ENCODE results near the gene PERM1.
"Not testable (repeated sequence)": the region's sequence is repeated elsewhere in the genome, so short reads cannot be mapped to it uniquely, and the experiment has no call there.

PERM1 gene, protein sequence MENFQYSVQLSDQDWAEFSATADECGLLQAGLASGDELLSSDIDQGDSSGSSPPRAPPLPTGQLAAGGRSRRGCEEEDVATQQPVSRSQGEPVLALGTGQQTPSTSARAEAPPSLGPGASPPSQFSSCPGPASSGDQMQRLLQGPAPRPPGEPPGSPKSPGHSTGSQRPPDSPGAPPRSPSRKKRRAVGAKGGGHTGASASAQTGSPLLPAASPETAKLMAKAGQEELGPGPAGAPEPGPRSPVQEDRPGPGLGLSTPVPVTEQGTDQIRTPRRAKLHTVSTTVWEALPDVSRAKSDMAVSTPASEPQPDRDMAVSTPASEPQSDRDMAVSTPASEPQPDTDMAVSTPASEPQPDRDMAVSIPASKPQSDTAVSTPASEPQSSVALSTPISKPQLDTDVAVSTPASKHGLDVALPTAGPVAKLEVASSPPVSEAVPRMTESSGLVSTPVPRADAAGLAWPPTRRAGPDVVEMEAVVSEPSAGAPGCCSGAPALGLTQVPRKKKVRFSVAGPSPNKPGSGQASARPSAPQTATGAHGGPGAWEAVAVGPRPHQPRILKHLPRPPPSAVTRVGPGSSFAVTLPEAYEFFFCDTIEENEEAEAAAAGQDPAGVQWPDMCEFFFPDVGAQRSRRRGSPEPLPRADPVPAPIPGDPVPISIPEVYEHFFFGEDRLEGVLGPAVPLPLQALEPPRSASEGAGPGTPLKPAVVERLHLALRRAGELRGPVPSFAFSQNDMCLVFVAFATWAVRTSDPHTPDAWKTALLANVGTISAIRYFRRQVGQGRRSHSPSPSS

GRCh38 chr1:981955-982558 is at the start of gene PERM1:
PERM1 (minus strand) TSS chr1:982093; CDS start chr1:981029, 1,064 bp downstream.
- no peak for DNase-seq

GRCh38 chr1:1030867-1031658 is 49.2 kb upstream of the PERM1 start:
- DNase-seq: not testable (repeated sequence)

GRCh38 chr1:1027791-1028190 is 45.9 kb upstream of the PERM1 start:
- no peak for DNase-seq

DNA sequence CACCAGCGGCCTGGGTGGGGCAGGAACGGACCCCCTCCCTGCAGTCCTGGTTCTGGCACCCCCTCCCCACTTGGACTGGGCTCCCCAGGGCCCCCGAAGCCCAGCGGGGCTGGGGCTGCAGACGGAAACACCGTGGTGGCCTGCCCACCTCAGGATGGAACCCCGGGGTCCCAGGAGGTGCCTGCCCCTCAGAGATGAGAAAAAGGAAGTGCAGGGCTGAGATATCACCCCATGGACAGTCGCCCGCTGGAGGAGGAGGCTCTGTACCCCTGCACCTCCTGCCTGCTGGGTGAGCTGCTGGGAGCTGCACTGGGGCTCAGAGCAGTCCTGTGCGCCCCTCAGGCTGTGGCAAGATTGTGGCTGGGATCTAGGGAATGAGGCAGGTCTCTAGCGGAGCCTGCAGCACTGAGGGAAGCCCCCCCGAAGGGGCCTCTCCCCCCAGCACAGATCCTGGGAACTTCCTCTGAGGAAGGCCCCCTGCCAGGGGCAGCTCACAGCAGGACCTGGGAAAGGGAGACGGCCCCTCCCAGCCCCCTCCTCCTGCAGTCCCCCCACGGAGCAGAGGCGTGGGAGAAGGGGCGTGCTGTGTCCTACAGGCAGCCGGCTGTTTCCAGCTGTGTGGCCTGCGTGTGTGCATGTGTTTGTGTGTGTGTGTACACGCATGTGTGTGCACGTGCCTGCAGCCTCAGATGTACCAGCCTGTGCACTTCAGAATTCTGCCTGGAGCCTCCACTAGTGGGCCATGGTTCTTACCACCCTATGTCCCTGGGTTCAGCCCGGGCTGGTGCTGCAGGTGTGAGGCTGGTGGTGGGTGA is 44.9 kb upstream of the PERM1 start:
- no peak for DNase-seq

- no peak for DNase-seq
These were observed 43.8 kb upstream of the PERM1 start for GRCh38 chr1:1025730-1026129.

- no peak for DNase-seq
These were observed 43.1 kb upstream of the PERM1 start for GRCh38 chr1:1024771-1025699.

GRCh38 chr1:1024149-1024770 is 42.4 kb upstream of the PERM1 start:
- DNase-seq: no peak

DNA sequence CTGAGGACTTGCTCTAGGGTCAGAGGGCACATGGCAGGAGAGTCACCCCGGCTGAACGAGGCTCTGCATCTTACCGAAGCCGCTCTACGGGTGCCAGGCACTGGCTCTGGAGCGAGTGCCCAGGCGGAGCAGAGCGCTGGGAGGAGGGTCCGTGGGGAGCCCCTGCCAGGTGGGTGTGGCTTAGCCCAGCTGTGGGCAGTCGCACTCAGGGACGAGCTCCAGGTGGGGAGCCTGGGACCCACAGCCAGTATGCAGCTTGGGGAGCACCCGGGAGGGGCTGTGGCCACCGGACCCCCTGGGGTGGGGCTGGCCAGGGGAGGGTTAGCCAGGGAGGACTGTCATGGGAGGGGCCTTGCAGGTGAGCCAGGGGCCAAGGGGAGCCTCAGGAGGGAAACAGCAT is 41.8 kb upstream of the PERM1 start:
- DNase-seq: no peak

DNA sequence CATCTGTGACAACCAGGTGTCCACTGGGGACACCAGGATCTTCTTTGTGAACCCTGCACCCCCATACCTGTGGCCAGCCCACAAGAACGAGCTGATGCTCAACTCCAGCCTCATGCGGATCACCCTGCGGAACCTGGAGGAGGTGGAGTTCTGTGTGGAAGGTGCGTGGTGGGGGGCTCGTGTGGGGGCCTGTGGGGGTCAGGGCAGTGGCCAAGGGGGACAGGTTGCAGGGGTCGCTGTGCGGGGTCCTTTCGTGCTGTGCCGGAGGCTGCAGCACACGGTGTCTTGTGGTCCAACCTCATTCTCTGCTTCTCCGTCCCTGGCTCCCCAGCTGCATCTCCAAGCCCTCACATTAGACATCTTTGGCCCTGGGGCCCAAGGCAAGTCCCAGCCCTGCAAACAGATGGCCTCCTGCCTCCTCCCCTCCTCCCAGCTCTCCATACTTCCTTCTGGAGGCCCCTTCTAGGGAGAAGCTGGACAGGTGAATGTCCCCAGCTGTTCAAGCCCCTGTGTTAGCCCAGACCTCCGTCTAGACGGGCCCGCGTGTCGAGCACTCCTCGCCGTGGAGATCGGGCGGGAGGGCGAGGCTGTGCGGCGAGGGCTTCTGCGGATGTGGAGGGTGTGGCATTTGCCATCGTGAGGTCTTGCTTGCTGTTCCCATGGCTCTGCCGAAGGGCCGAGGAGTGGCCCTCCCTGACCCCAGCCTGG is 40.6 kb upstream of the PERM1 start:
- DNase-seq: no peak

GRCh38 chr1:1021920-1022259 is 40.0 kb upstream of the PERM1 start:
- no peak for DNase-seq

DNA sequence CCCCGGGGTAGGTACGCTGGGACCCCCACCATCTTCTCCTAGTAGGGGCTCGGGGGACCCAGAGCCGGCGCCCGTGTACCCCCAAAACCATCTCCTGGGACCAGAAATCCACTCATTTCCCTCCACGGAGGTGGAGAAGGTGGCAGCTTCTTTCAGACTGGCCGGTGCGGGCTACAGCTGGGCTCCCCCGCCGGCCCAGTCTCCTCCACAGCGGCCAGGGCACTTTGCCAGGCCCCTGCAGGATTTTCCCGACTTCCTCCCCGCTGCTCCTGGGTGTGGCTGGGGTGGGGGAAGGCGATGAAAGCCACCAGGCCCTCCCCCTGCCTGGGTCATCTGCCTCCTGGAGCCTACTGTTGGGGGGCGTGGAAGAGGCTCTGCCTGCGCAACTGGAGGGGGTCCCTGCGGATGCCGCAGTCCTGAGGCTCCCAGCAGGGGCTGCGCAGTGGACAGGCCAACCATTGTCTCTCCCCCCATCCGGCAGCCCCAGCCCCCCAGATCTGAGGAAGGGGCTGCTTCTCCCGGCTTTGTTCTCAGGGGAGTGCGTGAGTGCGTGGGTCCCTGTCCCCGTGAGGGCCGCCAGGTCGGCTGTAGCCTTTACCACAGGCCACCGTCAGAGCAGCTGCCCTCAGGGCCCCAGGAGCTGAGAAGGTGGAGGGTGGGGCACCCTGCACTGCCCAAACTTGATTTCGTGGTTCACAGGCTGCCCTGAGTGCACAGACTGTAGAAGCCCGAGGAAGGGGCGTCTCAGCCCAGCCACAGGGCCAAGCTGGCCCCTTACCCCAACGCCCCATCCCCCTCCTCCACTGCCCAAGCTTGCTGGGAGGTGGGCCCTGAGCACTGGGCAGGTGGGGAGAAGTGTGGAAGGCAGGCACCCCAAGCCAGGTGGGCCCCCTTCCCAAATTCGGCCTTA is 39.4 kb upstream of the PERM1 start:
- DNase-seq: no peak

DNA sequence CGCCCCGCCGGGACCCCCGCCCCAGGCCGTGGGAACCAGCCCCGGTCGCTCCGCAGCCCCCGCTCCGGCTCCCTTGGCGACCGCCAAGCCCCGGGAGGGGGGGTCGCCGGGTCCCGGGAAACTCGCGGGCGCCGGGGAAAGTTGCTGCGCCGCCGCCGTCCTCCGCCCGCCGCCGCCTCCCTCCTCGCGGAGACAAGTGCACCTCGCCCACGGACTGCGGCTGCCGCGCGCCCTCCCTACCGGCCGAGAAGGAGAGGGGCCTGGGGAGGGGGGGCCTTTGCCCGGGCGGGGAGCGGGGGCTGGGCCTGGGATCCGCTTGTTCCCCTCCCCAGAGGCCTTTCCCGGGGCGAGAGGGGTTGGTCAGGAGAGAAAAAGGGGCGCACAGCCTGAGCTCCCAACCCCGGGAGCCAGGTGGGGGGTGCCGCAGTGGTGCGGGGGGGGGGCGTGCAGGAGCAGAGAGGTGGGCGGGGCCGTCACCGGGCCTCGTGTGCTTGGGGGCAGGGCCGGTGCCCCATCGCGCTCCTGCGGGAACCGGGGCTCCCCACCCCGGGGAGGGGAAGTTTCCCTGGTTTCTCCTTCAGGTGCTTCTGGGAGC is 38.6 kb upstream of the PERM1 start:
- peak; percentile 53 to 63 for DNase-seq

DNA sequence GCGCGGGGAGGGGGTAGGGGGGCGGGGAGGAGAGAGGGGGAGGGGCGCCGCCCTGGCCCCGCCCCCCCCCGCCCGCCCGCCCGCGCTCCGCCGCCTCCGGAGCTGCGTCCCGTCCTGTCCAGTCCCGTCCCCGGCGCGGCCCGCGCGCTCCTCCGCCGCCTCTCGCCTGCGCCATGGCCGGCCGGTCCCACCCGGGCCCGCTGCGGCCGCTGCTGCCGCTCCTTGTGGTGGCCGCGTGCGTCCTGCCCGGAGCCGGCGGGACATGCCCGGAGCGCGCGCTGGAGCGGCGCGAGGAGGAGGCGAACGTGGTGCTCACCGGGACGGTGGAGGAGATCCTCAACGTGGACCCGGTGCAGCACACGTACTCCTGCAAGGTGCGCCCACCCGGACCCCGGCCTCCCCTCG is 38.1 kb upstream of the PERM1 start, which contains the start of gene AGRN:
Gene AGRN, plus strand, starts transcription at position 121 of the 405 bp plus-strand sequence. Its CDS starts 53 bp downstream, at position 174.
- no peak for DNase-seq

GRCh38 chr1:1019122-1019999 is 37.5 kb upstream of the PERM1 start:
- DNase-seq: peak; percentile 76 to 81

- not testable (repeated sequence) for DNase-seq
These were observed 36.4 kb upstream of the PERM1 start for GRCh38 chr1:1018321-1018685.

DNA sequence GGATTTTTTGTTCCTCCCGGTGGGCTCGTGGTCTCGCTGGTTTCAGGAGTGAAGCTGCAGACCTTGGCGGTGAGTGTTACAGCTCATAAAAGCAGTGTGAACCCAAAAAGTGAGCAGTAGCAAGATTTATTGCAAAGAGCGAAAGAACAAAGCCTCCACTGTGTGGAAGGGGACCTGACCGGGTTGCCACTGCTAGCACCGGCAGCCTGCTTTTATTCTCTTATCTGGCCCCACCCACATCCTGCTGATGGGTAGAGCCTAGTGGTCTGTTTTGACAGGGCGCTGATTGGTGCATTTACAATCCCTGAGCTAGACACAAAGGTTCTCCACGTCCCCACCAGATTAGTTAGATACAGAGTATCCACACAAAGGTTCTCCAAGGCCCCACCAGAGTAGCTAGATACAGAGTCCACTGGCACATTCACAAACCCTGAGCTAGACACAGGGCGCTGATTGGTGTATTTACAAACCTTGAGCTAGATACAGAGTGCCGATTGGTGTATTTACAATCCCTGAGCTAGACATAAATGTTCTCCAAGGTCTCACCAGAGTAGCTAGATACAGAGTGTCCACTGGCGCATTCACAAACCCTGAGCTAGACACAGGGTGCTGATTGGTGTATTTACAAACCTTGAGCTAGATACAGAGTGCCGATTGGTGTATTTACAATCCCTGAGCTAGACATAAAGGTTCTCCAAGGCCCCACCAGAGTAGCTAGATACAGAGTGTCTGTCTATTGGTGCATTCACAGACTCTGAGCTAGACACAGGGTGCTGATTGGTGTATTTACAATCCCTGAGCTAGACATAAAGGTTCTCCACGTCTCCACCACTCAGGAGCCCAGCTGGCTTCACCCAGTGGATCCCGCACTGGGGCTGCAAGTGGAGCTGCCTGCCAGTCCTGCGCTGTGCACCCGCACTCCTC is 35.8 kb upstream of the PERM1 start:
- DNase-seq: not testable (repeated sequence)

Data from activated CD4-positive, alpha-beta T cell treated with anti-CD3 and anti-CD28 coated beads for 4 hours (primary cell).